Smooth muscle cell (in vitro differentiated cells): ENCODE data around the gene CTIF. TPM values are rescaled to one million over a fixed set of nuclear protein-coding genes. Genes with fewer than 3 reads are reported as not detected.
A peak's percentile ranks its signal among the peaks of the same experiment; 100 is the strongest.

Experiments
- DNase-seq: peaks from one replicate; lab custom pipeline; 2025; ENCODE audit not compliant: unreplicated experiment; lab: John Stamatoyannopoulos, UW
- H2AFZ ChIP-seq: fragments of 200-600 bp; sonication (generic); 2 replicates; pipeline ENCODE4 v1.6.0; 2016; ENCODE audit warnings: antibody characterized with exemption, low read depth, mild to moderate bottlenecking
- H3F3A ChIP-seq: fragments of 200-600 bp; sonication (generic); 2 replicates; pipeline ENCODE4 v1.6.0; 2017; ENCODE audit warnings: antibody characterized with exemption, low read depth
- H3K27ac ChIP-seq: fragments of 200-600 bp; sonication (generic); 2 replicates; pipeline ENCODE4 v1.5.1; 2016; ENCODE audit warnings: low read depth, mild to moderate bottlenecking
- H3K27me3 ChIP-seq: fragments of 200-600 bp; sonication (generic); 2 replicates; pipeline ENCODE4 v1.6.1; 2016; ENCODE audit warnings: low read depth, mild to moderate bottlenecking
- H3K36me3 ChIP-seq: fragments of 200-600 bp; sonication (generic); 2 replicates; pipeline ENCODE4 v1.5.1; 2016; ENCODE audit warnings: low read depth
- H3K4me1 ChIP-seq: fragments of 200-600 bp; sonication (generic); 2 replicates; pipeline ENCODE4 v1.5.1; 2016; ENCODE audit warnings: low read depth
- H3K4me2 ChIP-seq: fragments of 200-600 bp; sonication (generic); 2 replicates; pipeline ENCODE4 v1.6.0; 2016; ENCODE audit warnings: mild to moderate bottlenecking
- H3K4me3 ChIP-seq: fragments of 200-600 bp; sonication (generic); 2 replicates; pipeline ENCODE4 v1.5.1; 2016; ENCODE audit warnings: mild to moderate bottlenecking
- H3K79me2 ChIP-seq: fragments of 200-600 bp; sonication (generic); 2 replicates; pipeline ENCODE4 v1.6.0; 2016; ENCODE audit warnings: low read depth, mild to moderate bottlenecking
- H3K9ac ChIP-seq: fragments of 200-600 bp; sonication (generic); 2 replicates; pipeline ENCODE4 v1.6.0; 2016; ENCODE audit warnings: low read depth
- H3K9me3 ChIP-seq: fragments of 200-600 bp; sonication (generic); replicated peaks from 2 replicates; pipeline ENCODE4 v1.5.1; 2016; ENCODE audit warnings: low read depth
- H4K20me1 ChIP-seq: fragments of 200-600 bp; sonication (generic); 2 replicates; pipeline ENCODE4 v1.6.0; 2016; ENCODE audit warnings: low read depth
- WGBS: methylation state at CpG from one replicate; pipeline ENCODE4 v1.1.7; 2016; ENCODE audit warnings: low lambda C conversion rate; 5-methylcytosine and 5-hydroxymethylcytosine counted together
- polyA plus RNA-seq: library from polyadenylated mRNA; unstranded; fragments of >200 nt; fragmentation: Nextera tagmentation; extraction: Ambion mirVana; gene quantifications from 2 replicates; pipeline ENCODE4 v1.2.1, GENCODE V29; 2016
- total RNA-seq: library from RNA; depleted of rRNA; stranded (reverse); fragments of >200 nt; gene quantifications from 2 replicates; pipeline ENCODE4 v1.2.3, GENCODE V29; 2014
- TF ChIP-seq, protein P1 (sequence below): fragments of 200-600 bp; sonication (generic); IDR thresholded peaks from 2 replicates; pipeline ENCODE4 v1.5.1; 2017; ENCODE audit warnings: borderline replicate concordance, mild to moderate bottlenecking, antibody characterized with exemption; ENCODE audit not compliant: insufficient read depth, poor library complexity, severe bottlenecking

CTIF gene
- total and polyA plus RNA-seq, 2 experiments from 2014 or later = 22.2 to 25.3 TPM

DNA sequence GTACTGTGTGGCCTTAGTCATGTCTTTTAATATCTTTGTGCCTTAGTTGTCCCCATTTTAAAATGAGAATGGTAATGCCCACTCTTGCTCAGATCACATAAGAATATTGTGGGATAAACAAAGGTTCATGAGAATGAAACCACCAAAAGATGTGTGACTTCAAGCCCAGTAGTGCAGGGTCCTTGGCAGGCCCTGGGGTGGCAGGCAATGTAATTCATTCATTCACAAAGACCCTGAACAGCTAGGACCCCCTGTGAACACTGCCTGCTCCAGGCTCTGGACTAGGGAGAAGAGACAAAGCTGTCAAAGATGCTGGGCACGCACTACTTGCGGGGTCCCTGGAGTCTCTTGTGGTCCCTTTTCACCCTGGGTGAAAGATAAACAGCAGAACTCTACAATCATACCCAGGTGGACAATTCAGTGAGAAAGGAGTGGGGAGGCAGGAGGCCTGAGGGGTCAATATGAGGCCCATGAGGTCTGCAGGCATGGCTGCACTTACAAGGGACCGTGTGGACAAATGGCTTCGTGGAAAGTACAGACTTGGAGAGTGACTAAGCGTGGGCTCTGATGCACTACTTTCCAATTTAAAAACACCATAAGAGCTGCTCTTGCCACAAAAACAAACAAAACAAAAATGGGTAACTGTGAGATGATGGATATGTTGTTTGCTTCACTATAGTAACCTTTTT, 275.8 kb downstream of the CTIF start:
- TF ChIP-seq, protein P1, sequence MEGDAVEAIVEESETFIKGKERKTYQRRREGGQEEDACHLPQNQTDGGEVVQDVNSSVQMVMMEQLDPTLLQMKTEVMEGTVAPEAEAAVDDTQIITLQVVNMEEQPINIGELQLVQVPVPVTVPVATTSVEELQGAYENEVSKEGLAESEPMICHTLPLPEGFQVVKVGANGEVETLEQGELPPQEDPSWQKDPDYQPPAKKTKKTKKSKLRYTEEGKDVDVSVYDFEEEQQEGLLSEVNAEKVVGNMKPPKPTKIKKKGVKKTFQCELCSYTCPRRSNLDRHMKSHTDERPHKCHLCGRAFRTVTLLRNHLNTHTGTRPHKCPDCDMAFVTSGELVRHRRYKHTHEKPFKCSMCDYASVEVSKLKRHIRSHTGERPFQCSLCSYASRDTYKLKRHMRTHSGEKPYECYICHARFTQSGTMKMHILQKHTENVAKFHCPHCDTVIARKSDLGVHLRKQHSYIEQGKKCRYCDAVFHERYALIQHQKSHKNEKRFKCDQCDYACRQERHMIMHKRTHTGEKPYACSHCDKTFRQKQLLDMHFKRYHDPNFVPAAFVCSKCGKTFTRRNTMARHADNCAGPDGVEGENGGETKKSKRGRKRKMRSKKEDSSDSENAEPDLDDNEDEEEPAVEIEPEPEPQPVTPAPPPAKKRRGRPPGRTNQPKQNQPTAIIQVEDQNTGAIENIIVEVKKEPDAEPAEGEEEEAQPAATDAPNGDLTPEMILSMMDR = no peak
- WGBS = 54% methylated on average over 5 of the region's 5 CpGs
- no peak for DNase-seq
- Histone ChIP-seq H3K4me3 (no peak overlapping the region), H3K9ac (peak overlapping the region; percentile 75), H3K4me2 (peak overlapping the region; percentile 13), H3K4me1 (peaks cover 7% of the 10 kb centered on the region), H3K27ac (peak overlapping the region; percentile 88), H3K9me3 (no peaks in the 10 kb centered on the region), H2AFZ (no peak overlapping the region), H3K36me3 (no peaks in the 10 kb centered on the region), H3K79me2 (peaks cover 14% of the 10 kb centered on the region), H3F3A (no peaks in the 10 kb centered on the region), H4K20me1 (no peaks in the 10 kb centered on the region), H3K27me3 (no peaks in the 10 kb centered on the region)

DNA sequence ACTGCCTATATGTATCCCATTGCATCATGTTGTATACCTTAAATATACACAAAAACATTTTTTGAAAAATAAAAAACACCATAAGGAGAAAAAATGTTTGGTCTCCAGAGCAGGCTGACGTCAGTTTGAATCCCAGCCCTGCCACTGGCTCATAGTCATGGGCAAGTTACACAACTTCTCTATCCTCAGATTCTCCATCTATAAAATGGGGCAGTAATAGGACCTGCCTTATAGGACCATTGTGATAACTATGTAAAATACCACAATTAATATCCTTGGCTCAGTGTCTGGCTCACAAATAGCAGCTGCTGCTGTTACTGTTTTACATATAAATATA, 276.3 kb downstream of the CTIF start:
- Histone ChIP-seq H3F3A (no peaks in the 10 kb centered on the region), H4K20me1 (no peaks in the 10 kb centered on the region), H3K27ac (peak overlapping the region; percentile 88), H3K9ac (no peak overlapping the region), H3K36me3 (no peaks in the 10 kb centered on the region), H3K4me2 (no peak overlapping the region), H3K9me3 (no peaks in the 10 kb centered on the region), H3K27me3 (no peaks in the 10 kb centered on the region), H3K4me1 (peaks cover 7% of the 10 kb centered on the region), H3K4me3 (no peak overlapping the region), H2AFZ (no peak overlapping the region), H3K79me2 (peaks cover 9% of the 10 kb centered on the region)
- DNase-seq = no peak
- WGBS = 64% methylated on average over 1 of the region's 1 CpG
- TF ChIP-seq, protein P1 = no peak

DNA sequence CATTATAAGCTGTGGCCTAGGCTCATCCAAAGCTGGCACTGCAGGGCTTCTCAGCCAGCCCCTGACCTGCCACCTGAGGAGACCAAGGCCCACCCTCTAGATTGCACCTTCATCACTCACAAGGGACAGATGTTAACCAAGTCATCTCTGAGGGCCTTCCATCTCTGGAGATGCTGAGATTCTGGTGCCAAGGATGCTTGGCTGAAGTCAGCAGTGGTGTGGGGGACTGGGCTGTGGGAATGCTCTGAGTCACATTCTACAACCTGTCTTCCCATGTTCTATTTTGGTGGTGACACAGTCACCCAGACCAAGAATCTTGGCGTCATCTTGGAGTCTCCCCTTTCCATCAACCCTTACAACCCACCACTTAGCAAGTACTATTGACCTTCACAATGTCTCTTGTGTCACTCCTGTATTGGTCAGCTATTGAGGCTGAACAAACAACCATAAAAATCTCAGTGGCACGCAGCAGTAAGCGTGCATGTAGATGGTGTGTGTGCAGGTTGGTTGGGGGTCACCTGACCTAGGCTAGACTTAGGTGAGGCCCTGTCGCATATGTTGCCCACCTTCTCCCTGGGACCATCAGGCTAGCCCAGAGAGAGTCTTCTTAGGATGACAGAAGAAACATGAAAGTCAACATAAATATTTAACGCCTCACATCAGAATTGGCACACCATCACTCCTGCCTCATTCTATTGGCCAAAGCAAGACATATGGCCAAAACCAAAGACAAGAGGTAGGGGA, 276.9 kb downstream of the CTIF start:
- no peak for DNase-seq
- no peak overlapping the region for H3K9ac ChIP-seq
- no peak overlapping the region for H2AFZ ChIP-seq
- H4K20me1 ChIP-seq = no peaks in the 10 kb centered on the region
- peaks cover 5% of the 10 kb centered on the region for H3K79me2 ChIP-seq
- no peaks in the 10 kb centered on the region for H3K36me3 ChIP-seq
- 90% methylated on average over 5 of the region's 5 CpGs for WGBS
- H3K4me3 ChIP-seq = no peak overlapping the region
- no peaks in the 10 kb centered on the region for H3K9me3 ChIP-seq
- H3K27ac ChIP-seq = peak overlapping the region; percentile 88
- TF ChIP-seq, protein P1 = no peak
- no peak overlapping the region for H3K4me2 ChIP-seq
- H3F3A ChIP-seq = no peaks in the 10 kb centered on the region
- H3K4me1 ChIP-seq = peaks cover 3% of the 10 kb centered on the region
- H3K27me3 ChIP-seq = no peaks in the 10 kb centered on the region

DNA sequence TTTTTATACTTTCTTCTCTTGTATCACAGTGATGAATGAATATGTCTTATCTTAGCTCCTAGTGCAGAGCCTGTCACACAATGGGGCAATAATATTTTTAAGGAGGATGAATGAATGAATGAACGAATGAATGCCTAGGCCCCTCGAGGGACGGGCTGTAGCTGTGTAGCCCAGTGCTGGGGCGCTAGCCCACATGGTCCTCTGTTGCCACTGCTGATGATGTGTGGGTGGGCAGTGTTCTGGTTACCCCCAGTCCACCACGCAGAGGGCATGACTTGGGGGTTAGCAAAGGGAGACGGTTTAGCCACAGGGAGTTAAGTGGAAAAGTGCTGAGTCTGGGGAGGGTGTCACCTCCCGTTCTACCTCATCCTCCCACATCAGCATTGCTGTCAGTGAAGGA, 277.7 kb downstream of the CTIF start:
- TF ChIP-seq, protein P1 = no peak
- H4K20me1 ChIP-seq = no peaks in the 10 kb centered on the region
- H3K4me2 ChIP-seq = no peak overlapping the region

More for the DNA sequence above, 277.7 kb downstream of the CTIF start:
- Histone ChIP-seq H2AFZ (no peak overlapping the region), H3K9me3 (no peaks in the 10 kb centered on the region), H3K36me3 (no peaks in the 10 kb centered on the region), H3K4me1 (no peaks in the 10 kb centered on the region), H3K4me3 (no peak overlapping the region), H3K27ac (peak overlapping the region; percentile 88), H3K9ac (no peak overlapping the region), H3K27me3 (no peaks in the 10 kb centered on the region), H3F3A (no peaks in the 10 kb centered on the region), H3K79me2 (peaks cover 3% of the 10 kb centered on the region)
- no peak for DNase-seq
- WGBS = 81% methylated on average over 7 of the region's 7 CpGs
